NCI-H146 (cell line): ENCODE data around the gene TP53I11.
A peak's percentile ranks its signal among the peaks of the same experiment; 100 is the strongest.

Source experiments
- DNase-seq: peaks from one replicate; lab custom pipeline; 2025; lab: John Stamatoyannopoulos, UW

TP53I11 gene

GRCh38 chr11:44950625-44951476, at the start of gene TP53I11:
Gene TP53I11 (minus strand): TSS chr11:44950883. CDS start chr11:44938335, 12,548 bp downstream.
- peak; percentile 77 for DNase-seq

GRCh38 chr11:44999068-44999467, 48.4 kb upstream of the TP53I11 start:
- DNase-seq, result no peak

GRCh38 chr11:44998051-44998450, 47.4 kb upstream of the TP53I11 start:
- no peak for DNase-seq

GRCh38 chr11:44997566-44997965, 46.9 kb upstream of the TP53I11 start:
- DNase-seq, result no peak

GRCh38 chr11:44994753-44995152, 44.1 kb upstream of the TP53I11 start:
- DNase-seq, result peak; percentile 27

- DNase-seq, result peak; percentile 31
These were observed 43.5 kb upstream of the TP53I11 start for GRCh38 chr11:44993971-44994704.

GRCh38 chr11:44992774-44993173, 42.1 kb upstream of the TP53I11 start:
- DNase-seq, result peak; percentile 81

GRCh38 chr11:44992181-44992582, 41.5 kb upstream of the TP53I11 start:
- DNase-seq, result no peak

GRCh38 chr11:44990665-44991064, 40.0 kb upstream of the TP53I11 start:
- DNase-seq, result no peak

GRCh38 chr11:44989831-44990566, 39.3 kb upstream of the TP53I11 start:
- DNase-seq, result no peak

GRCh38 chr11:44988981-44989635, 38.4 kb upstream of the TP53I11 start:
- no peak for DNase-seq

- DNase-seq, result no peak
These were observed 37.4 kb upstream of the TP53I11 start for GRCh38 chr11:44988111-44988510.

GRCh38 chr11:44987506-44987905, 36.8 kb upstream of the TP53I11 start:
- no peak for DNase-seq

GRCh38 chr11:44986315-44986714, 35.6 kb upstream of the TP53I11 start:
- no peak for DNase-seq

- no peak for DNase-seq
These were observed 35.0 kb upstream of the TP53I11 start for GRCh38 chr11:44985721-44986120.

GRCh38 chr11:44983786-44984185, 33.1 kb upstream of the TP53I11 start:
- DNase-seq, result no peak

GRCh38 chr11:44982496-44983062, 31.9 kb upstream of the TP53I11 start:
- no peak for DNase-seq

- DNase-seq, result no peak
These were observed 30.1 kb upstream of the TP53I11 start for GRCh38 chr11:44980533-44981427.

- DNase-seq, result peak; percentile 78
These were observed 29.1 kb upstream of the TP53I11 start for GRCh38 chr11:44979543-44980399.

GRCh38 chr11:44978961-44979331, 28.3 kb upstream of the TP53I11 start:
- DNase-seq, result peak; percentile 98
